Spleen (tissue), 11 donors: Measurements from ENCODE around the gene UBTF. TPM values are rescaled to one million over a fixed set of nuclear protein-coding genes. Genes with fewer than 3 reads are reported as not detected.
"Not testable (repeated sequence)": the region's sequence is repeated elsewhere in the genome, so short reads cannot be mapped to it uniquely, and the experiment has no call there.

ENCODE experiments used
- DNase-seq: peaks from one replicate; pipeline ENCODE4 v3.0.0-alpha.2; 2020
- H3K27ac ChIP-seq, 8 donors: fragments of 200-600 bp; sonication (generic) in 7 of 8; 1 replicate in 4 of 8; 2 replicates in 4 of 8; pipeline versions ENCODE4 v1.5.0 to v1.8.0; 2016 to 2021; ENCODE audit warnings: inconsistent platforms in 4 of 8, mild to moderate bottlenecking in 4 of 8, moderate library complexity in 1 of 8
- H3K27me3 ChIP-seq, 7 donors: fragments of 200-600 bp; sonication (generic) in 6 of 7; replicated peaks in 1 of 7; 1 replicate in 4 of 7; 2 replicates in 3 of 7; pipeline versions ENCODE4 v1.5.0 to v1.8.0; 2016 to 2021; ENCODE audit warnings: inconsistent platforms in 3 of 7, mild to moderate bottlenecking in 1 of 7
- H3K36me3 ChIP-seq, 6 donors: fragments of 200-600 bp; sonication (generic) in 5 of 6; 1 replicate in 4 of 6; 2 replicates in 2 of 6; pipeline versions ENCODE4 v1.5.0 to v1.8.0; 2016 to 2021; ENCODE audit warnings: inconsistent platforms in 2 of 6
- H3K4me1 ChIP-seq, 6 donors: fragments of 200-600 bp; sonication (generic) in 5 of 6; 1 replicate in 3 of 6; 2 replicates in 3 of 6; pipeline versions ENCODE4 v1.5.0 to v1.8.0; 2016 to 2021; ENCODE audit warnings: inconsistent platforms in 3 of 6
- H3K4me3 ChIP-seq, 8 donors: fragments of 200-600 bp; sonication (generic) in 7 of 8; 1 replicate in 4 of 8; 2 replicates in 4 of 8; pipeline versions ENCODE4 v1.5.0 to v1.8.0; 2016 to 2021; ENCODE audit warnings: inconsistent platforms in 4 of 8, mild to moderate bottlenecking in 4 of 8, moderate library complexity in 2 of 8
- H3K9me3 ChIP-seq, 8 donors: fragments of 200-600 bp; sonication (generic) in 7 of 8; 1 replicate in 4 of 8; 2 replicates in 4 of 8; pipeline versions ENCODE4 v1.5.0 to v1.8.0; 2016 to 2021; ENCODE audit warnings: inconsistent platforms in 4 of 8
- CTCF ChIP-seq, 11 experiments: fragments of 200-600 bp in 7 of 11; fragments of 450-650 bp in 4 of 11; sonication (generic) in 4 of 11; IDR thresholded peaks in 8 of 11; conservative IDR thresholded peaks in 3 of 11; 1 replicate in 7 of 11; 2 replicates in 4 of 11; pipeline versions ENCODE4 v1.4.0 to v1.8.0; 2016 to 2021; ENCODE audit warnings: antibody characterized with exemption in 11 of 11, inconsistent platforms in 4 of 11, mild to moderate bottlenecking in 1 of 11
- POLR2A ChIP-seq, 3 donors: fragments of 450-650 bp; IDR thresholded peaks; one replicate each; pipeline ENCODE4 v1.5.1; 2017; ENCODE audit warnings: antibody characterized with exemption in 3 of 3, mild to moderate bottlenecking in 1 of 3
- POLR2AphosphoS5 ChIP-seq, 3 donors: sonication (generic); formaldehyde crosslinking; IDR thresholded peaks; one replicate each; pipeline ENCODE4 v1.5.1; 2017; ENCODE audit warnings: antibody characterized with exemption in 3 of 3
- WGBS, 5 donors: extraction: QIAGEN DNeasy Blood & Tissue Kit in 3 of 5; methylation state at CpG; one replicate each; pipeline versions ENCODE4 v1.1.5 to v1.1.7; 2013 to 2018; 5-methylcytosine and 5-hydroxymethylcytosine counted together
- intact Hi-C: fragments of 100-400 bp; cut with DNase I; formaldehyde crosslinking; loops from one replicate; pipeline ENCODE4 v1.15.0; 2023; ENCODE audit warnings: low total_unique reads
- polyA plus RNA-seq, 3 donors: library from polyadenylated mRNA; stranded (reverse); fragments of 200-250 nt; gene quantifications; one replicate each; pipeline ENCODE4 v1.2.1, GENCODE V29; 2013
- total RNA-seq, 7 donors: library from RNA; depleted of rRNA in 3 of 7; stranded (reverse); fragments of >200 nt in 3 of 7; fragmentation: NEBNext Ultra II Directional in 4 of 7; extraction: Animal tissue kit (Norgen Biotek cat#: 25700) in 4 of 7; gene quantifications; one replicate each; pipeline versions ENCODE4 v1.1.0 to v1.2.1, GENCODE V29; 2016 to 2021
- donor health status: healthy with polysubstance abuse.
- donor health status: DM: no; HTN: no; CAD: no; lungs with moderate emphysema.
- donor health status: DM: no; HTN: no; CAD: no.
- donor health status: Bipolar disorder and iron deficiency.
- donor health status: healthy.
- donor health status: DM: no; HTN: no; CAD: no.
- donor health status: DM: yes; HTN: yes; CAD: no.

Gene UBTF
- total and polyA plus RNA-seq, 10 donors = 43.2 to 113 (median 89.2) TPM

- intact Hi-C loops = no loop called here
- H3K9me3 ChIP-seq = no peaks in the 10 kb centered on the region
- no peak for DNase-seq
Measured at GRCh38 chr17:44249501-44250246, 30.2 kb upstream of the UBTF start.

DNA sequence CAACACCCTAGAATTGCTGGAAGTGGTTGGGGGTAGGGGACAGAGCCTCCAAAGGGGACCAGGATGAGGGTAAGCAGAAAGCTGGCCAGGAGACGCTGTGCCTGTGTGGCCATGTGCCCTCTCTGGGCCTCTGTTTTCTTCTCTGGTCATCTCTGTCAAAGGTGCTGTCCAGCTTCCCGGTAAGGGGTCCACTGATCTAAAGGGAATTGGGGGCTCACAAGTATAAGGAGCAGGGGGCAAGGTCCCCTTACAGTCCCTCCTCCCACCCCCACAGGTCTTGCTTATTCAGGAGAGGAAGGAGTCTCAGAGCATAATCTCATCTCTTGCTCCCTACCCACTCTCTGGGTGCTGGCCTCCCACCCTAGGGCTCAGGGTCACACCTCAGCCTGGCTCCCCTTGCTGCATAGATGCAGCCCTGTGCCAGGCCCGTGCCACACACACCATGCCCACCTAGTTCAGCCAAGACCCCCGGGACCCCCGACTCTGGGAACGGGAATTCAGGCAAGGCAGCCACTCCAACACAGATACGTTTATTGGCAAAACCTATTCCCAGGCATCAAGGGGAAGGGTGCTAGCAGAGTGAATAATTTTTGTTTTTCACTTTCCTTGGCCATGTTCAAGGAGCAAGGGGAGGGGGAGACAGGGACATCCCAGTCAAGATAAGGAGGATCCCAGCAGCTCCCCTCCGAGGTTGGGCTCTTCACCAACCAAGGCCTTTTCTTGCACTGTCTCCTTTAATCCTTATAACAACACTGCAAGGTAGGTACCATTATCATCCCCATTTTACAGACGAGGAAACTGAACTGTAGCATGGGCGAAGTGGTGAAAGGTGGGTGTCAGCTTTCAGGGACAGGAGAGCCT, 28.6 kb upstream of the UBTF start:
- H3K27me3 ChIP-seq = no peaks in the 10 kb centered on the region
- 89 to 93% (median 89%) methylated on average over 10 of the region's 10 CpGs for WGBS, 5 donors
- peak overlapping the region in 2 of 8 donors; percentile 37 to 42 for H3K27ac ChIP-seq
- no peak for DNase-seq
- H3K4me3 ChIP-seq = no peak overlapping the region
- H3K36me3 ChIP-seq = no peaks in the 10 kb centered on the region
- H3K4me1 ChIP-seq = peaks cover 24 to 45% (median 35%) of the 10 kb centered on the region in 6 donors
- TF ChIP-seq CTCF (IDR thresholded peaks at IDR 0.05 in 8 of 11, conservative IDR thresholded peaks at IDR 0.05 in 3 of 11) (no peak), POLR2AphosphoS5 (IDR thresholded peaks at IDR 0.05) (no peak), POLR2A (IDR thresholded peaks at IDR 0.05) (no peak)
- H3K9me3 ChIP-seq = no peaks in the 10 kb centered on the region
- intact Hi-C loops = no loop called here

More at GRCh38 chr17:44249501-44250246, 30.2 kb upstream of the UBTF start:
- H3K36me3 ChIP-seq = no peaks in the 10 kb centered on the region
- no peak overlapping the region for H3K27ac ChIP-seq
- H3K4me1 ChIP-seq = peaks cover 24 to 43% (median 35%) of the 10 kb centered on the region in 6 donors
- 81 to 85% (median 84%) methylated on average over 8 to 9 of the region's 9 CpGs for WGBS, 5 donors
- peaks cover 0 to 6% (median 0%) of the 10 kb centered on the region in 7 donors for H3K27me3 ChIP-seq
- H3K4me3 ChIP-seq = no peak overlapping the region
- no peak for TF ChIP-seq CTCF (IDR thresholded peaks at IDR 0.05 in 8 of 11, conservative IDR thresholded peaks at IDR 0.05 in 3 of 11)
- no peak for TF ChIP-seq POLR2AphosphoS5 (IDR thresholded peaks at IDR 0.05)
- no peak for TF ChIP-seq POLR2A (IDR thresholded peaks at IDR 0.05)

- TF ChIP-seq POLR2A (IDR thresholded peaks at IDR 0.05) (no peak), POLR2AphosphoS5 (IDR thresholded peaks at IDR 0.05) (peak in 2 of 3 donors; percentile 63 to 71)
- no peaks in the 10 kb centered on the region for H3K9me3 ChIP-seq
- intact Hi-C loops = no loop called here
- H3K4me1 ChIP-seq = peaks cover 24 to 46% (median 35%) of the 10 kb centered on the region in 6 donors
- 58 to 90% (median 72%) methylated on average over 7 of the region's 7 CpGs for WGBS, 5 donors
- H3K27ac ChIP-seq = peak overlapping the region in 2 of 8 donors; percentile 37 to 42
- H3K27me3 ChIP-seq = no peaks in the 10 kb centered on the region
- DNase-seq = no peak
- H3K36me3 ChIP-seq = no peaks in the 10 kb centered on the region
- H3K4me3 ChIP-seq = no peak overlapping the region
Measured at GRCh38 chr17:44247440-44247841, 28.0 kb upstream of the UBTF start.

- H3K4me3 ChIP-seq = no peak overlapping the region
- H3K4me1 ChIP-seq = peaks cover 8 to 27% (median 14%) of the 10 kb centered on the region in 6 donors
- no peaks in the 10 kb centered on the region for H3K36me3 ChIP-seq
- no peak for DNase-seq
- 60 to 69% (median 65%) methylated on average over 6 of the region's 6 CpGs for WGBS, 5 donors
- no peak overlapping the region for H3K27ac ChIP-seq
- H3K9me3 ChIP-seq = no peaks in the 10 kb centered on the region
- TF ChIP-seq POLR2A (IDR thresholded peaks at IDR 0.05) = no peak
- no peak for TF ChIP-seq CTCF (IDR thresholded peaks at IDR 0.05 in 8 of 11, conservative IDR thresholded peaks at IDR 0.05 in 3 of 11)
- TF ChIP-seq POLR2AphosphoS5 (IDR thresholded peaks at IDR 0.05) = no peak
- no peaks in the 10 kb centered on the region for H3K27me3 ChIP-seq
- intact Hi-C loops = no loop called here
Measured at GRCh38 chr17:44241106-44241624, 21.7 kb upstream of the UBTF start.

DNA sequence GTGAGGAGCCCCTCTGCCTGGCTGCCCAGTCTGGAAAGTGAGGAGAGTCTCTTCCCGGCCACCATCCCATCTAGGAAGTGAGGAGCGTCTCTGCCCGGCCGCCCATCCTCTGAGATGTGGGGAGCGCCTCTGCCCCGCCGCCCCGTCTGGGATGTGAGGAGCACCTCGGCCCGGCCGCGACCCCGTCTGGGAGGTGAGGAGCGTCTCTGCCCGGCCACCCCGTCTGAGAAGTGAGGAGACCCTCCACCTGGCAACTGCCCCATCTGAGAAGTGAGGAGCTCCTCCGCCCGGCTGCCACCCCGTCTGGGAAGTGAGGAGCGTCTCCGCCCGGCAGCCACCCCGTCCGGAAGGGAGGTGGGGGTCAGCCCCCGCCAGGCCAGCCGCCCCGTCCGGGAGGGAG, 18.4 kb upstream of the UBTF start:
- 93 to 96% (median 94%) methylated on average over 7 to 24 of the region's 28 CpGs for WGBS, 5 donors
- H3K27me3 ChIP-seq, H3K27ac ChIP-seq, DNase-seq, H3K36me3 ChIP-seq, intact Hi-C loops, H3K9me3 ChIP-seq, H3K4me3 ChIP-seq: not testable (repeated sequence)
- peaks cover 0 to 29% (median 13%) of the 10 kb centered on the region in 6 donors for H3K4me1 ChIP-seq
